BLaER1 treated with 17β-estradiol and CSF1 and Interleukin-3, amounts not matched to agents 10 nM and 100 nM (cell line): ENCODE data around the gene SNCAIP.
"Not testable (repeated sequence)": the region's sequence is repeated elsewhere in the genome, so short reads cannot be mapped to it uniquely, and the experiment has no call there.

Source experiments
- H3K27ac ChIP-seq, 11 experiments: shearing (Covaris generic); formaldehyde crosslinking; 2 replicates each; pipeline ENCODE4 v1.8.1; 2022
- H3K27me3 ChIP-seq, 11 experiments: shearing (Covaris generic); formaldehyde crosslinking; 2 replicates each; pipeline ENCODE4 v1.8.1; 2022
- H3K36me3 ChIP-seq, 11 experiments: shearing (Covaris generic); formaldehyde crosslinking; 2 replicates each; pipeline ENCODE4 v1.8.1; 2022
- H3K4me1 ChIP-seq, 10 experiments: shearing (Covaris generic); formaldehyde crosslinking; 2 replicates each; pipeline ENCODE4 v1.8.1; 2022
- H3K4me2 ChIP-seq, 11 experiments: shearing (Covaris generic); formaldehyde crosslinking; 2 replicates each; pipeline ENCODE4 v1.8.1; 2022
- H3K4me3 ChIP-seq, 10 experiments: shearing (Covaris generic); formaldehyde crosslinking; 2 replicates each; pipeline ENCODE4 v1.8.1; 2022
- H3K9ac ChIP-seq, 11 experiments: shearing (Covaris generic); formaldehyde crosslinking; 2 replicates each; pipeline ENCODE4 v1.8.1; 2022
- H3K9me3 ChIP-seq, 11 experiments: shearing (Covaris generic); formaldehyde crosslinking; replicated peaks in 1 of 11; 2 replicates each; pipeline ENCODE4 v1.8.1; 2022
- H4K20me1 ChIP-seq, 11 experiments: shearing (Covaris generic); formaldehyde crosslinking; 2 replicates each; pipeline ENCODE4 v1.8.1; 2022
- Cebpa-rat ChIP-seq, 11 experiments: shearing (Covaris generic); IDR thresholded peaks; 2 replicates each; pipeline ENCODE4 v1.8.1; 2022

The SNCAIP gene

GRCh38 chr5:122351416-122352157, 39.5 kb downstream of the SNCAIP start:
- no peaks in the 10 kb centered on the region for H4K20me1 ChIP-seq
- no peaks in the 10 kb centered on the region for H3K9me3 ChIP-seq
- H3K4me2 ChIP-seq: no peak overlapping the region
- no peaks in the 10 kb centered on the region for H3K4me1 ChIP-seq
- no peak overlapping the region for H3K9ac ChIP-seq
- H3K27me3 ChIP-seq: no peaks in the 10 kb centered on the region
- no peak for TF ChIP-seq Cebpa-rat (IDR thresholded peaks at IDR 0.05)
- H3K27ac ChIP-seq: no peak overlapping the region
- no peaks in the 10 kb centered on the region for H3K36me3 ChIP-seq
- H3K4me3 ChIP-seq: no peak overlapping the region

GRCh38 chr5:122352331-122352730, 40.3 kb downstream of the SNCAIP start:
- Histone ChIP-seq H3K4me3 (no peak overlapping the region), H3K9ac (no peak overlapping the region), H4K20me1 (no peaks in the 10 kb centered on the region), H3K27ac (no peak overlapping the region), H3K9me3 (no peaks in the 10 kb centered on the region), H3K27me3 (no peaks in the 10 kb centered on the region), H3K4me2 (no peak overlapping the region), H3K4me1 (no peaks in the 10 kb centered on the region), H3K36me3 (no peaks in the 10 kb centered on the region)
- TF ChIP-seq Cebpa-rat (IDR thresholded peaks at IDR 0.05): no peak

GRCh38 chr5:122353361-122353760, 41.3 kb downstream of the SNCAIP start:
- not testable (repeated sequence) for H3K27ac ChIP-seq, H3K9me3 ChIP-seq

GRCh38 chr5:122354293-122354692, 42.3 kb downstream of the SNCAIP start:
- TF ChIP-seq Cebpa-rat (IDR thresholded peaks at IDR 0.05): no peak
- Histone ChIP-seq H3K27me3 (no peaks in the 10 kb centered on the region), H3K4me1 (no peaks in the 10 kb centered on the region), H3K27ac (no peak overlapping the region), H3K9me3 (no peaks in the 10 kb centered on the region), H3K4me2 (no peak overlapping the region), H4K20me1 (no peaks in the 10 kb centered on the region), H3K36me3 (no peaks in the 10 kb centered on the region), H3K9ac (no peak overlapping the region), H3K4me3 (no peak overlapping the region)

More at GRCh38 chr5:122353361-122353760, 41.3 kb downstream of the SNCAIP start:
- H3K4me1 ChIP-seq, H3K27me3 ChIP-seq, H4K20me1 ChIP-seq, H3K9ac ChIP-seq, H3K36me3 ChIP-seq, H3K4me3 ChIP-seq, H3K4me2 ChIP-seq: not testable (repeated sequence)

GRCh38 chr5:122355324-122355723, 43.3 kb downstream of the SNCAIP start:
- H3K9ac ChIP-seq: no peak overlapping the region
- H3K36me3 ChIP-seq: no peaks in the 10 kb centered on the region
- no peak overlapping the region for H3K4me2 ChIP-seq
- H3K27me3 ChIP-seq: no peaks in the 10 kb centered on the region
- H4K20me1 ChIP-seq: no peaks in the 10 kb centered on the region
- H3K4me3 ChIP-seq: no peak overlapping the region
- no peak for TF ChIP-seq Cebpa-rat (IDR thresholded peaks at IDR 0.05)
- H3K9me3 ChIP-seq: no peaks in the 10 kb centered on the region
- no peaks in the 10 kb centered on the region for H3K4me1 ChIP-seq
- no peak overlapping the region for H3K27ac ChIP-seq

GRCh38 chr5:122356855-122357254, 44.8 kb downstream of the SNCAIP start:
- Histone ChIP-seq H3K4me2 (no peak overlapping the region), H4K20me1 (no peaks in the 10 kb centered on the region), H3K36me3 (no peaks in the 10 kb centered on the region), H3K4me1 (no peaks in the 10 kb centered on the region), H3K27me3 (no peaks in the 10 kb centered on the region), H3K9me3 (no peaks in the 10 kb centered on the region), H3K27ac (no peak overlapping the region), H3K4me3 (no peak overlapping the region), H3K9ac (no peak overlapping the region)
- TF ChIP-seq Cebpa-rat (IDR thresholded peaks at IDR 0.05): no peak

- Histone ChIP-seq H3K27ac (no peak overlapping the region), H4K20me1 (no peaks in the 10 kb centered on the region), H3K4me3 (no peak overlapping the region), H3K4me2 (no peak overlapping the region), H3K9ac (no peak overlapping the region), H3K27me3 (no peaks in the 10 kb centered on the region), H3K36me3 (no peaks in the 10 kb centered on the region), H3K9me3 (no peaks in the 10 kb centered on the region), H3K4me1 (no peaks in the 10 kb centered on the region)
- TF ChIP-seq Cebpa-rat (IDR thresholded peaks at IDR 0.05): no peak
Observed at GRCh38 chr5:122358372-122358979, 46.4 kb downstream of the SNCAIP start.

GRCh38 chr5:122362361-122362760, 50.3 kb downstream of the SNCAIP start:
- Histone ChIP-seq H4K20me1 (no peaks in the 10 kb centered on the region), H3K4me1 (no peaks in the 10 kb centered on the region), H3K36me3 (no peaks in the 10 kb centered on the region), H3K9me3 (no peaks in the 10 kb centered on the region), H3K27me3 (no peaks in the 10 kb centered on the region), H3K27ac (no peak overlapping the region), H3K4me3 (no peak overlapping the region), H3K4me2 (no peak overlapping the region), H3K9ac (no peak overlapping the region)
- TF ChIP-seq Cebpa-rat (IDR thresholded peaks at IDR 0.05): no peak

GRCh38 chr5:122363623-122364022, 51.6 kb downstream of the SNCAIP start:
- Histone ChIP-seq H3K27me3 (no peaks in the 10 kb centered on the region), H3K4me1 (no peaks in the 10 kb centered on the region), H3K4me2 (no peak overlapping the region), H3K9ac (no peak overlapping the region), H3K36me3 (no peaks in the 10 kb centered on the region), H3K9me3 (no peaks in the 10 kb centered on the region), H4K20me1 (no peaks in the 10 kb centered on the region), H3K4me3 (no peak overlapping the region), H3K27ac (no peak overlapping the region)
- TF ChIP-seq Cebpa-rat (IDR thresholded peaks at IDR 0.05): no peak

GRCh38 chr5:122366501-122366900, 54.5 kb downstream of the SNCAIP start:
- H3K4me3 ChIP-seq: no peak overlapping the region
- no peak overlapping the region for H3K27ac ChIP-seq
- no peak overlapping the region for H3K9ac ChIP-seq
- H4K20me1 ChIP-seq: no peaks in the 10 kb centered on the region
- H3K36me3 ChIP-seq: no peaks in the 10 kb centered on the region
- no peak for TF ChIP-seq Cebpa-rat (IDR thresholded peaks at IDR 0.05)
- H3K27me3 ChIP-seq: no peaks in the 10 kb centered on the region
- H3K4me1 ChIP-seq: peaks cover 0 to 5% (median 0%) of the 10 kb centered on the region in 10 experiments; a peak in 6 of 20 replicates
- no peaks in the 10 kb centered on the region for H3K9me3 ChIP-seq
- H3K4me2 ChIP-seq: no peak overlapping the region
